HepG2 (cell line): ENCODE measurements around the gene TMEM200C. TPM values are rescaled to one million over a fixed set of nuclear protein-coding genes. Genes with fewer than 3 reads are reported as not detected.

Experiments used
- ATAC-seq: fragments of 200-7000 bp; cut with Tn5 transposase; 3 replicates; pipeline ENCODE4 v1.9.1; 2020; ENCODE audit warnings: mild to moderate bottlenecking, moderate library complexity
- BruUV-seq: library from RNA; stranded (reverse); fragments of 400-500 nt; replicated peaks from 2 replicates; lab custom pipeline; 2021; lab: Mats Ljungman, UMichigan
- CTCF ChIA-PET: fragments of 300-600 bp; formaldehyde crosslinking; extraction: SDS; loops from one replicate; lab custom pipeline; 2021; ENCODE audit warnings: low total read pairs, inconsistent platforms, low intra/inter-chr PET ratio; lab: Yijun Ruan, JAX
- POLR2A ChIA-PET: fragments of 350-600 bp; sonication (Branson Sonifier 250); formaldehyde crosslinking; loops from one replicate; lab custom pipeline; 2020; ENCODE audit warnings: antibody characterized with exemption, inconsistent platforms; lab: Yijun Ruan, JAX
- DNase-seq: peaks from one replicate; pipeline ENCODE4 v3.0.0-alpha.2; 2015; ENCODE audit warnings: low spot score
- FAIRE-seq: peaks from 3 replicates; lab custom pipeline; 2011; peaks lifted over from hg19 to GRCh38; lab: Jason Lieb, UNC
- H2AFZ ChIP-seq: one replicate; pipeline ENCODE4 v1.6.1; 2011; ENCODE audit warnings: low read length, inconsistent platforms
- H3K27ac ChIP-seq: fragments of 300-600 bp; 3 replicates; pipeline ENCODE4 v1.8.0; 2011; ENCODE audit warnings: mixed run types, mild to moderate bottlenecking, mixed read lengths, low read length, inconsistent platforms; ENCODE audit not compliant: insufficient read depth; ENCODE audit errors: extremely low read length
- H3K27me3 ChIP-seq, 2 experiments: fragments of 200-600 bp in 1 of 2; 2 replicates in 1 of 2; 3 replicates in 1 of 2; pipeline versions ENCODE4 v1.6.0 to v1.8.0; 2011; ENCODE audit warnings: low read length in 2 of 2, mild to moderate bottlenecking in 2 of 2, moderate library complexity in 2 of 2, inconsistent platforms in 1 of 2; ENCODE audit not compliant: insufficient read depth in 2 of 2, control insufficient read depth in 1 of 2
- H3K36me3 ChIP-seq, 2 experiments: fragments of 200-600 bp in 1 of 2; replicated peaks in 1 of 2; 2 replicates in 1 of 2; 3 replicates in 1 of 2; pipeline versions ENCODE4 v1.5.1 to v1.8.0; 2011; ENCODE audit warnings: low read length in 2 of 2, inconsistent platforms in 1 of 2; ENCODE audit not compliant: insufficient read depth in 2 of 2, control insufficient read depth in 1 of 2
- H3K4me1 ChIP-seq: 2 replicates; pipeline ENCODE4 v1.5.1; 2012; ENCODE audit warnings: low read length, inconsistent platforms; ENCODE audit not compliant: insufficient read depth
- H3K4me2 ChIP-seq: 2 replicates; pipeline ENCODE4 v1.6.0; 2011; ENCODE audit warnings: low read depth, low read length, inconsistent platforms
- H3K4me3 ChIP-seq, 3 experiments: fragments of 200-600 bp in 1 of 3; sonication (generic), shearing (Covaris generic) in 1 of 3; replicated peaks in 1 of 3; 2 replicates each; pipeline ENCODE4 v1.5.1; 2011 to 2016; ENCODE audit warnings: low read length in 3 of 3, inconsistent platforms in 2 of 3, low read depth in 2 of 3, mild to moderate bottlenecking in 2 of 3, control low read depth in 1 of 3, mixed read lengths in 1 of 3; ENCODE audit not compliant: insufficient read depth in 1 of 3
- H3K79me2 ChIP-seq: one replicate; pipeline ENCODE4 v1.6.1; 2011; ENCODE audit warnings: low read length, inconsistent platforms; ENCODE audit not compliant: insufficient read depth
- H3K9ac ChIP-seq: 2 replicates; pipeline ENCODE4 v1.6.0; 2011; ENCODE audit warnings: mild to moderate bottlenecking, low read depth, low read length, inconsistent platforms; ENCODE audit not compliant: insufficient read depth
- H3K9me3 ChIP-seq: 2 replicates; pipeline ENCODE4 v1.5.1; 2012; ENCODE audit warnings: mild to moderate bottlenecking, low read length
- H4K20me1 ChIP-seq: 2 replicates; pipeline ENCODE4 v1.6.0; 2011; ENCODE audit warnings: inconsistent platforms, mild to moderate bottlenecking, low read length, moderate library complexity; ENCODE audit not compliant: insufficient read depth
- FOXP4 ChIP-seq: sonication (generic); formaldehyde crosslinking; IDR thresholded peaks from 2 replicates; pipeline ENCODE4 v1.4.0; 2020; ENCODE audit warnings: missing genetic modification reagents
- HIC2 ChIP-seq: sonication (generic); formaldehyde crosslinking; IDR thresholded peaks from 2 replicates; pipeline ENCODE4 v1.9.0; 2022; ENCODE audit warnings: low read depth, missing genetic modification reagents
- KDM1A ChIP-seq: IDR thresholded peaks from 2 replicates; pipeline ENCODE4 v1.6.1; 2016; ENCODE audit warnings: missing compliant biosample characterization
- MLLT10 ChIP-seq: sonication (generic); formaldehyde crosslinking; IDR thresholded peaks from 2 replicates; pipeline ENCODE4 v1.4.0; 2020; ENCODE audit warnings: missing genetic modification reagents
- NR2F1 ChIP-seq, 2 experiments: fragments of 450-650 bp in 1 of 2; formaldehyde crosslinking in 1 of 2; IDR thresholded peaks; 2 replicates each; pipeline versions ENCODE4 v1.5.0 to v1.6.1; 2016 to 2020; ENCODE audit warnings: mild to moderate bottlenecking in 1 of 2, missing compliant biosample characterization in 1 of 2, missing genetic modification reagents in 1 of 2, moderate library complexity in 1 of 2
- SALL1 ChIP-seq: sonication (generic); formaldehyde crosslinking; IDR thresholded peaks from 2 replicates; pipeline ENCODE4 v1.8.0; 2022; ENCODE audit warnings: mild to moderate bottlenecking, missing genetic modification reagents
- TMF1 ChIP-seq: sonication (generic); formaldehyde crosslinking; IDR thresholded peaks from 2 replicates; pipeline ENCODE4 v1.8.1; 2022; ENCODE audit warnings: low read depth, missing genetic modification reagents
- ZKSCAN8 ChIP-seq: IDR thresholded peaks from 2 replicates; pipeline ENCODE4 v1.6.1; 2016; ENCODE audit warnings: borderline replicate concordance, missing genetic modification reagents, missing compliant biosample characterization
- ZMYM3 ChIP-seq: sonication (generic); formaldehyde crosslinking; IDR thresholded peaks from 2 replicates; pipeline ENCODE4 v1.5.1; 2020; ENCODE audit warnings: mild to moderate bottlenecking, missing genetic modification reagents
- ZNF124 ChIP-seq: sonication (generic); formaldehyde crosslinking; IDR thresholded peaks from 2 replicates; pipeline ENCODE4 v1.4.0; 2020; ENCODE audit warnings: missing genetic modification reagents
- ZNF512 ChIP-seq: sonication (generic); formaldehyde crosslinking; IDR thresholded peaks from 2 replicates; pipeline ENCODE4 v1.4.0; 2020; ENCODE audit warnings: mild to moderate bottlenecking, missing genetic modification reagents
- ZNF512B ChIP-seq: sonication (generic); formaldehyde crosslinking; IDR thresholded peaks from 2 replicates; pipeline ENCODE4 v1.5.1; 2020; ENCODE audit warnings: missing genetic modification reagents, mild to moderate bottlenecking, borderline replicate concordance
- WGBS: methylation state at CpG from one replicate; pipeline ENCODE4 v1.1.6; 2017; ENCODE audit warnings: low lambda C conversion rate; 5-methylcytosine and 5-hydroxymethylcytosine counted together
- in situ Hi-C: cut with HindIII; loops from 2 replicates; pipeline ENCODE4 v1.10.0; 2017; ENCODE audit warnings: low pct_unique_long_range_greater_than_20kb; ENCODE audit not compliant: extremely low pct_ligation_motif_present
- intact Hi-C: fragments of 100-400 bp; cut with micrococcal nuclease; formaldehyde crosslinking; loops from one replicate; pipeline ENCODE4 v1.10.0; 2022; ENCODE audit not compliant: unreplicated experiment
- polyA plus RNA-seq, 8 experiments: library from polyadenylated mRNA; depleted of rRNA in 3 of 8; stranded (reverse) in 7 of 8; unstranded in 1 of 8; fragments of >200 nt; fragmentation: Illumina TruSeq in 4 of 8; extraction: Trizol in 4 of 8; gene quantifications; 2 replicates each; pipeline versions ENCODE4 v1.2.1 to v1.2.3, GENCODE V29; 2011 to 2016; ENCODE audit warnings: low read depth in 4 of 8, missing spikeins in 1 of 8, mixed read lengths in 1 of 8; ENCODE audit not compliant: insufficient read depth in 1 of 8
- total RNA-seq, 5 experiments: library from RNA; depleted of rRNA; stranded (reverse); fragments of >200 nt; fragmentation: Illumina TruSeq; extraction: Trizol; gene quantifications; 2 replicates each; pipeline ENCODE4 v1.2.3, GENCODE V29; 2016; ENCODE audit warnings: low read depth in 1 of 5
- TF ChIP-seq, protein P1 (sequence below): sonication (generic); formaldehyde crosslinking; IDR thresholded peaks from 2 replicates; pipeline ENCODE4 v1.9.0; 2021; ENCODE audit warnings: missing genetic modification reagents, borderline replicate concordance
- TF ChIP-seq, protein P2 (sequence below): sonication (generic); formaldehyde crosslinking; conservative IDR thresholded peaks from 2 replicates; pipeline ENCODE4 v1.4.0; 2020; ENCODE audit warnings: missing genetic modification reagents

The TMEM200C gene
- total and polyA plus RNA-seq, 2 of the 13 experiments (the other 11 are each of a cell fraction or from before 2014, with no cell fraction given) = 0.04 TPM; not detected in 1

DNA sequence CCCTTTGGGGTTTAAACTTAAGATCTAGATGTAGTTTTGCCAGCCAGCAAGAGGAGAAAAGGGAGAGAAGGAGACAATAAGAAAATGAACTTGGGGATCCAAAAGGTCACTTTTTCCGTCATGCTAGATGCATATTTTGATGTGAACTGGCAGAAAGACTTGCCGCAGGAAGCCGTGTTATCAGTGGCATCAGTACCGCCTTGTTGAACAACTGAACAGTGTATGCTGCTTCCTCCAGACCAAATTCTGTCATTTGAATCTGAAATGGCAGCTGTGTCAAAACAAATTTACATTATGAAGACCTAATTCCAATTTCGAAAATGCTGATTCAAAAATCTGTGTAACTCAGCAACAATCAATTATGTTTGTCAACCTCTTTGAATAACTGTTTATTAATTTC is 42.1 kb downstream of the TMEM200C start:
- BruUV-seq = no TSS peak
- no peak overlapping the region for H3K4me3 ChIP-seq
- intact Hi-C loops = no loop called here
- no peak for DNase-seq
- no peaks in the 10 kb centered on the region for H4K20me1 ChIP-seq
- H3K4me1 ChIP-seq = no peaks in the 10 kb centered on the region
- H3K27ac ChIP-seq = no peak overlapping the region
- no peaks in the 10 kb centered on the region for H3K36me3 ChIP-seq
- POLR2A ChIA-PET = no interaction called here
- no peak for ATAC-seq
- CTCF ChIA-PET = no interaction called here
- in situ Hi-C loops = no loop called here
- no peaks in the 10 kb centered on the region for H3K9me3 ChIP-seq
- H3K4me2 ChIP-seq = no peak overlapping the region
- H3K9ac ChIP-seq = no peak overlapping the region
- H2AFZ ChIP-seq = no peak overlapping the region
- 35% methylated on average over 5 of the region's 5 CpGs for WGBS
- no peak for FAIRE-seq
- H3K27me3 ChIP-seq = no peaks in the 10 kb centered on the region
- H3K79me2 ChIP-seq = no peaks in the 10 kb centered on the region
- TF ChIP-seq ZNF512B (CRISPR knock-in tag) = no peak
- TF ChIP-seq ZNF512 (CRISPR knock-in tag) = no peak
- TF ChIP-seq HIC2 (CRISPR knock-in tag) = no peak
- no peak for TF ChIP-seq NR2F1 (CRISPR knock-in tag; IDR thresholded peaks at IDR 0.05)
- no peak for TF ChIP-seq SALL1 (CRISPR knock-in tag)
- TF ChIP-seq, protein P1, sequence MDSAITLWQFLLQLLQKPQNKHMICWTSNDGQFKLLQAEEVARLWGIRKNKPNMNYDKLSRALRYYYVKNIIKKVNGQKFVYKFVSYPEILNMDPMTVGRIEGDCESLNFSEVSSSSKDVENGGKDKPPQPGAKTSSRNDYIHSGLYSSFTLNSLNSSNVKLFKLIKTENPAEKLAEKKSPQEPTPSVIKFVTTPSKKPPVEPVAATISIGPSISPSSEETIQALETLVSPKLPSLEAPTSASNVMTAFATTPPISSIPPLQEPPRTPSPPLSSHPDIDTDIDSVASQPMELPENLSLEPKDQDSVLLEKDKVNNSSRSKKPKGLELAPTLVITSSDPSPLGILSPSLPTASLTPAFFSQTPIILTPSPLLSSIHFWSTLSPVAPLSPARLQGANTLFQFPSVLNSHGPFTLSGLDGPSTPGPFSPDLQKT (CRISPR knock-in tag) = no peak
- no peak for TF ChIP-seq ZMYM3 (CRISPR knock-in tag)
- no peak for TF ChIP-seq KDM1A
- no peak for TF ChIP-seq TMF1 (CRISPR knock-in tag)
- TF ChIP-seq, protein P2, sequence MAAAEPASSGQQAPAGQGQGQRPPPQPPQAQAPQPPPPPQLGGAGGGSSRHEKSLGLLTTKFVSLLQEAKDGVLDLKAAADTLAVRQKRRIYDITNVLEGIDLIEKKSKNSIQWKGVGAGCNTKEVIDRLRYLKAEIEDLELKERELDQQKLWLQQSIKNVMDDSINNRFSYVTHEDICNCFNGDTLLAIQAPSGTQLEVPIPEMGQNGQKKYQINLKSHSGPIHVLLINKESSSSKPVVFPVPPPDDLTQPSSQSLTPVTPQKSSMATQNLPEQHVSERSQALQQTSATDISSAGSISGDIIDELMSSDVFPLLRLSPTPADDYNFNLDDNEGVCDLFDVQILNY (CRISPR knock-in tag) = no peak
- no peak for TF ChIP-seq ZKSCAN8
- TF ChIP-seq ZNF124 (CRISPR knock-in tag) = no peak
- TF ChIP-seq FOXP4 (CRISPR knock-in tag) = no peak
- no peak for TF ChIP-seq MLLT10
